ENCODE results near the gene HPSE2.

DNA sequence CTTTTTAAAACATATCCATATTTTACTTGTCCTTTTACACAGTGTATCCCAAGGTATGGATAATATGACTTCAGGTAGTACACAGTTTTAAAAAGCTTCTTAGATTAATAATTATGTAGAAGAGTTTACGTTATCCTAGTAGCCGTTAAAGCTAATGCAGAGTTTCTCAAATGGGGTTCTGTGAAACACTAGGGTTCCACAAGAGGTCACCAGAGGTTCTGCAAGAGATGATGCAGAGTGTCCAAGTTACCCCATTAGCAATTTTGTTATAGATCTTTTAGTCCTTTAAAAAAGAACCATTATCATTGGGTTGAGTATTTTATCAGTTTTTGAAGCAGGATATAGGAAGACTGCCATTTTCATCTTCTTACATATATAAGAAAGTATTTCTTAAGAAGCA, 490.0 kb downstream of the HPSE2 start:
- TF ChIP-seq RAD21 (conservative IDR thresholded peaks at IDR 0.05 in 1 of 2, IDR thresholded peaks at IDR 0.05 in 1 of 2) (no peak), JUNB (IDR thresholded peaks at IDR 0.05) (no peak)

Data from A549 (cell line).